NCI-H2196 treated with DMSO at 0.1 percent for 48 hours (cell line): ENCODE results near the gene SPI1.

ENCODE experiments used
- DNase-seq: peaks from one replicate; lab custom pipeline; 2025; ENCODE audit not compliant: unreplicated experiment; lab: John Stamatoyannopoulos, UW

The SPI1 gene

GRCh38 chr11:47359586-47359985, 18.8 kb downstream of the SPI1 start:
- no peak for DNase-seq

- no peak for DNase-seq
These were observed 19.2 kb downstream of the SPI1 start for GRCh38 chr11:47359162-47359561.

GRCh38 chr11:47358731-47359051, 19.7 kb downstream of the SPI1 start:
- DNase-seq: no peak

GRCh38 chr11:47357985-47358730, 20.2 kb downstream of the SPI1 start:
- no peak for DNase-seq

GRCh38 chr11:47356998-47357329, 21.4 kb downstream of the SPI1 start:
- no peak for DNase-seq

GRCh38 chr11:47356129-47356997, 22.0 kb downstream of the SPI1 start:
- no peak for DNase-seq

DNA sequence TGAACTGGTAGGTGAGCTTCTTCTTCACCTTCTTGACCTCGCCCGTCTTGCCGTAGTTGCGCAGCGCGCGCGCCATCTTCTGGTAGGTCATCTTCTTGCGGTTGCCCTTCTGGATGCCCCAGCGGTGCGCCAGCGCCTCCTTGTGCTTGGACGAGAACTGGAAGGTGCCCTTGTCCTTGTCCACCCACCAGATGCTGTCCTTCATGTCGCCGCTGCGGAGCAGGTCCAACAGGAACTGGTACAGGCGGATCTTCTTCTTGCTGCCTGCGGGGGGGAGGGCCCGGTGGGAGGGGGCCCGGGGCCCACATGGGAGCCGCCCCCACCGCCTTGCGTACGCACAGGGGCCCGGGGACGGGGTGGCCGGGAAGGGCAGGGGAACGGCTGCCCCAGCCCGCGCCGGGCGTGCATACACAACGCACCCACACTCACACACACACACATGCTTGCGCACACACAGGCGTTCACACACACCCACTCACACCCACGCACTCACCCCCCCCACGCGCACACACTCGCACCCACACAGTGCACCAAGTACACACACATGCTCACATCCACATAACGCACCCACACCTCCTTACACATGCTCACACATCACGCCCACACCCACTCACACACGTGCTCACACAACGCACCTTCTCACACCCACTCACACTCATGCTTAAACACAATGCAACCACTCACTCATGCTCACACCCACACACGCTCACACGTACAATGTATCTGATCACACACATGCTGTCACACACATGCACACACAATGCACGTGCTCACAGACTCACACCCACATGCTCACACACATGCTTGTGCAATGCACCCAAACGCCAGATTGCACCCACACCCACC, 22.8 kb downstream of the SPI1 start:
- DNase-seq: peak; percentile 90

DNA sequence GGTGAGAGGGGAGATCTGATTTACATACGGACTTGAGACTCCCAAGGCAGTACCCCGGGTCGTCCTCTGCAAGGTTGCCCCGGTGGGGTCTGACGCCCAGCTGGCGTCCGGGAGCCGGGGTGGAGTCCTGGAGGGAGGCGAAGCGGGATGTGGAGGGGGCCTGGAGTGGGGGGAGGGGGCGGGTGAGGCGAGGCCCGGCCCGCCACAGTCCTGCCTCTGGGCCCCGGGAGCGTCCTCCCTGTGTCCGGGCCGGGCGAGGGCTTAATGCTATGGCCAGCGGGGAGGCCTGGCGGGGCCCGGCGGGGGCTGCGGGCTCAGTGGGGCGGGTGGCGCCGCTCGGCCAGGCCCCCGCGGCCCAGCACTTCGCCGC, 23.4 kb downstream of the SPI1 start:
- DNase-seq: no peak

GRCh38 chr11:47353978-47354774, 24.2 kb downstream of the SPI1 start:
- DNase-seq: no peak

GRCh38 chr11:47352556-47352955, 25.8 kb downstream of the SPI1 start, which contains the start of gene MYBPC3:
TSS of gene MYBPC3 (minus strand) at chr11:47352702. CDS start at chr11:47352647, 55 bp downstream.
- no peak for DNase-seq

DNA sequence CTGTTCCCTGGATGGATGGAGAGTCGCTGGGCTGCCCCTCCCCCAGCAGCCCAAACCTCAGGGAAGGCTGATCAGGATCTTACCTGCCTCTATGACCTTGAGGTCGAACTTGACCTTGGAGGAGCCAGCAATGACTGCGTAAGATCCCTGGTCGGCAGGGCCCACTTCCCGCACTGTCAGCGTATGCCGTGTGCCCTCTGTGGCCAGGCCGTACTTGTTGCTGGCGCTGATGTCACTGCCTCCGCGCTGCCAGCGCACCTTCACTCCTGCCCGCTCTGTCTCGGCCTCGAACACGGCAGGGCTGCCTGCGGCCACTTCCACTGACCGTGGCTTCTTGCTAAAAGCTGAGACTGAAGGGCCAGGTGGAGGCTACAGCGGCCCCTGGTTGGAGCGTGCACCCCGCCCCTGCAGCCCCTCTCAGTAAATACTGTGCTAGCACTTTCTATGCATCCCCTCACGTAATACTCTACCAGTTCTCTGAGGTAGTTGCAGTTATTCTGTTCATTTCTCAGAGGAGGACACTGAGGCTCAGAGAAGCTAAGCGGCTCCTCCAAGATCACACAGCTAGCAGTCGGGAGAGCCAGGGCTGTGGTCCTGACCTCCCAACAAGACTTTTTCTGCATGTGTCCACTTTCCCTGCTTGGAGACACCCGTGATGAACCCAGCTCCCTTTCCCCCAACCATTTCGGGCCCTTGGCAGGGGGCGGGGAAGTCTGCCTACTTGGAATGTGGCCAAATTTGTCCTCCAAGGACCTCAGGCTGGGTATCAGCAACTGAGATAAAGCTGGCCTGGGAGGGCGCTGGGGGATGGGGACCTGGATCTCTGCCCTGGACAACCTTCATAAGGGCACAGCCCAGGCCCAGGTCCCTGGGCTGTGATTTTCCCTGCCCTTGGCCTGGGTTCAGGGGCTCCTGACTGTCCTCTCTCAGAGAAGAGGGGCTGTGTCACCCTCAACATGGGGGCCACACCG, 26.9 kb downstream of the SPI1 start:
- DNase-seq: no peak

- DNase-seq: no peak
These were observed 28.0 kb downstream of the SPI1 start for GRCh38 chr11:47350315-47350714.

DNA sequence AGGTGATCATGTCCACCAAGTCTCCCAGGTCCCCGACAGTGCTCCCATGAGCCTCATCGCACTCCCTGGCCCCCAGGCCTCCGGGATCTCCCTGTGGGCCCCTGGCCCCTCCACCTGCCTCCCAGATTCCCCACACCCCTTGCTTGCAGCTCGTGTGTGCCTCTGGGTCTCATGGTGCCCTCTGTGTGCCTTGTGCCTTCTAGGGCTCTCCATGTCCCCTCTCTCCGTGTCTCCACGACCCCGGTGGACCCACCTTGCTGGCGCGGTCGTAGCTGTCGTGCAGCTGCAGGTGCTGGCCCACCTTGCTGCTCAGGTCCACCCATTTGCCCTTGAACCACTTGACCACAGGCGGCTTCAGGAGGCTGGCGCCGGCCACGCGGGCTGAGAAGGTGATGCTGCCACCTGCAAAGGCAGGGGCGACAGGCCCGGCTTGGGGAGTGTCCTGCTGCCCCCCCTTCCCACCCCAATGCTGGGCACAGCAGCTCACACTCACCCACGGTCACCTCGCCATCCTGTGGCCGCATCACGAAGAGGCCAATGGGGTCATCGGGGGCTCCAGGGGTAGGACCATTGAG, 28.7 kb downstream of the SPI1 start:
- DNase-seq: no peak

DNA sequence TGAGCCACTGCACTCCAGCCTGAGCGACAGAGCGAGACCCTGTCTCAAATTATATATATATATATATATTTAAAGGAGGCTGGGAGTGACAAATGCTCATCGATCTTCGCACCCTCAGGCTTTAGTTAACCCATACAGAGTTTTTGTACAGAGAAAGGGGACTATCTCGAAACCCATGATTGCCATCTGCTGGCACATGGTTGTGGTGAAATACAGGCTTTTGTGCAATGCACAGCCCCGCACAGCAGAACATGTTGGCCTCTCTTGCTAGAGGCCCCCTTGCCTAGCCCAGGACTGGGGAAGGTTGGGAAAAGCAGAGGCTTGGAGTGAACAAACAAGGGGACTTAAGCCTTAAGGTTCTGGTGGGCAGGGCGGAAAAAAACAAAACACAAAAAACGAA, 29.5 kb downstream of the SPI1 start:
- peak; percentile 21 for DNase-seq

GRCh38 chr11:47348131-47348802, 30.1 kb downstream of the SPI1 start:
- DNase-seq: no peak

- no peak for DNase-seq
These were observed 31.2 kb downstream of the SPI1 start for GRCh38 chr11:47347137-47347536.

- DNase-seq: no peak
These were observed 32.3 kb downstream of the SPI1 start for GRCh38 chr11:47345890-47346563.

DNA sequence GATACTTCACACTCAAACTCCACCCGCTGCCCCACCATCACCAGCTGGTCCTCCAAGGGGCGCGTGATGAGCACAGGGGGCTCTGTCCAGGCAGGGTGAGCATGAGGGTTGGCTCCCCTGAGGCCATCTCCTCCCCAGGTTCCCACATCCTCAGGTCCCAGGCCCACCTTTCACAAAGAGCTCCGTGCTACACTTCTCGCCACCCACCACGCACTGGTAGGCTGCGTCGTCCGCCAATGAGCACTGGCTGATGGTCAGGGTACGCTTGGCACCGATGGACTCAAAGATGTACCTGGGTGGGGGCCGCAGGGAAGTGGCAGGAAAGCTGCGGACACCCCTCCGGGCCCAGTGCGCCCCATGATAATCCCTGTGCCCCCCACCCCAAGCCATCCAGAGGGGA, 35.5 kb downstream of the SPI1 start:
- DNase-seq: no peak
